ENCODE measurements around the gene PSAP. TPM values are rescaled to one million over a fixed set of nuclear protein-coding genes. Genes with fewer than 3 reads are reported as not detected.
A peak's percentile ranks its signal among the peaks of the same experiment; 100 is the strongest.
"Not testable (repeated sequence)": the region's sequence is repeated elsewhere in the genome, so short reads cannot be mapped to it uniquely, and the experiment has no call there.

The PSAP gene
- 482 TPM for total RNA-seq

DNA sequence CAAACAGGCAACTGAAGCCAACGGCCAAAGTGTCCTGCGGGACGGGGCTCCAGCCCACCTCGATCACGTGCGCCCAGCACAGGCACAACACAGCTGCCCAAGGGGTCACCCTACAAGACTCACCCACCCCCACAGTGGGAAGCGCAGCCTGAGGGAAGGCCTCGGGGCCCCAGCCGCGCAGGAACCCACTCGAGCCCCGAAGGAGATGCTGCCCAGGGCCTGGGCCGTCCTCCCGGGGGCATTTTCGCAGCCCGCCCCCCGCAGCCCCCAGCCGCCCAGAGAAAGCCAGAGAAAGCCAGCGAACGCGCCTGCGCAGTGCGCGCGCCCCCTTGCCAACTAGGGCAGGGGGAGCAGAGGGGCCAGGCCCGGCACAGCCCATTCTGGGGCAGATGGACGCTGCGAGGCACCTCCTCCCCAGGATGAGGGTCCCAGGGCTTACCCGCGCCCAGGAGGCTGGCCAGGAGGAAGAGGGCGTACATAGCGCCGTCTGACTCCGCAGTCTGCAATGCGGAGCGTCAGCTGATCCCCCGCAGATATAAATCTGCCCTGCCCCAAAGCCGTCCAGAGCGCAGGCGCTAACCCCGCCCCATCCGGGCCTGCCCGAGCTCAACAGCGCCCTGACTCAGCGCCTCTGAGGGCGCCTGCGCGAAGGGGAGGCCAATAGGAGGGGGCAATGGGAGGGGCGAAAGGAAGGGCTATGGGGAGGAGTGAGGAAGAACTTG is at the start of gene PSAP:
TSS of gene PSAP (minus strand) at position 509 of the 722 bp plus-strand sequence. CDS start at position 479, 30 bp downstream.
- FAIRE-seq = peak; percentile 79

DNA sequence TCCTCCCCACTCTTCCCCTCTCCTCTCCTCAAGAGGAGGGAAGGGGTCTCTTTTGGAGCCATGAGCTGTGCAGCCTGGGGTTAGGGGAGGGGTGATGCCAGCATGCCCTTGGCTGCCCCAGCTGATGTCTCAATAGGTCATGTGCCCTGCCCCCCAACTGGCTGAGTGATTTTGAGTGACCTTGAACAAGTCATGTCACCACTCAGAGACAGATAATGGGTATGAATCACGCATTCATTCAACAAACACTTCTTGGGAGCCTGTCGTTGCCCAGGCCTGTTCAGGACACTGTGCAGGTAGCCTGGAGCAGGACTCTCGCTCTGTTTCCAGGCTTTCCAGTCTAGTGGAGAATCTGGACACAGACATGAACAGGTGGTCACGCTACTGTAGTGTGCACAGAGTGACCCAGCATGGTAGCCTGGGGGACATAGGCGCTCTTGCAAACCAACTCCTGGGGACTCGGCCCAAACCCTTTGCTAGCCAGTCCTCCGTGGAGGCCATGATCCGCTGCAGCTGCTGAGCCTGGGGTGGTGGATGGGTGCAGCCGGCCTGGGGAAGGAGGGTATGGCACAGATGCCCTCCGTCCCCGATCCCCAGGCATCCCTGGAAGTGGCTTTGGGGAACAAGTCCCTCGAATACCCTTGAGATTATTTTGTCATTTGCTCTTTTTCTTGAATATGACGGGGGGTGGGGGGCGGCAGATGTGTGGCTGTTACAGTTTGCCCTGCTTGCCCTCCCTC is 49.6 kb upstream of the PSAP start:
- FAIRE-seq (no peak), DNase-seq (ENCODE audit: low spot score in 2 of 2) (no peak)

More for the DNA sequence above, at the start of gene PSAP:
- DNase-seq (ENCODE audit: low spot score in 2 of 2) = peak; percentile 88 to 98

DNA sequence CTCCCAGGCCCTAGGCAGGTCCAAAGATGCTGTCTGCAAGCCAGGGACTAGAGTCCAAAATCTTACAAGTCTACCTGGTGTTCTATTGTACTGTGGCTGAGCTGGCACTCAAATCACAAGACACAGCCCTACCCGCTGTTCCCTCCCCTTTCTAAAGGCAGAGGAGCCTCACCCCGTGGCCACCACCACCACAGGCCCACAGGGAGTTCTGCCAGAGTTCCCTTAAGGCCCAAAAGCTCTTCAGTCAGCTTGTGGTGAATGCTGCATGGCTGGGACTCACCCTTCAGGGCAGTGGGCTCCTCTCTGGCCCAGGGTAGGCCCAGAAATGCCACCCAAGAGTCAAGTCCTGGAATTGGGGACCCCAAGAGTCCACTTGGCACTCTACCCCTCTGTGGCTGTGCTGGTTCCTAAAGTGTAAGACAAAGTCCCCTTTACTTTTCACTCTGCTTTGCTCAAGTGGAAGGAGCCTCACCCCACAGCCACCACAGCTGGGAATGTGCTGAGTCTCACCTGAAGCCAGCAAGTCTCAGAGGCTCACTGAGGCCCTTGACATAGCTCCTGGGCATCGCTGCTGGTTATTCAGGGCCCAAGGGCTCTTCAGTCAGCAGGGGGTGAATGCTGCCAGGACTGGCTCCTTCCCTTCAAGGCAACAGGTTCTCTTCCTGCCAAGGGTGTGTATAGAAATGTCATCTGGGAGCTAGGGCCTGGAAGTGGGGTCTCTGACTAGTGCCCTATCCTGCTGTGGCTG is 48.8 kb upstream of the PSAP start:
- DNase-seq (ENCODE audit: low spot score in 2 of 2) (no peak), FAIRE-seq (no peak)

DNA sequence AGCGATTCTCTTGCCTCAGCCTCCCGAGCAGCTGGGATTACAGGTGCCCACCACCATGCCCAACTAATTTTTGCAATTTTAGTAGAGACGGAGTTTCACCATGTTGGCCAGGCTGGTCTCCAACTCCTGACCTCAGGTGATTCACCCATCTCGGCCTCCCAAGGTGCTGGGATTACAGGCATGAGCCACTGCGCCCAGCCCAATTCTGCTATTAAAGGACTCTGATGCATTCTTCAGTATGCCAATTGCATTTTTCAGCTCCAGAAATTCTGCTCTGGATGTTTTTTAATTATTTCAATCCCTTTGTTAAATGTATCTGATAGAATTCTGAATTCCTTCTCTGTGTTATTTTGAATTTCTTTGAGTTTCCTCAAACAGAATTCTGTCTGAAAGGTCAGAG is 47.3 kb upstream of the PSAP start:
- not testable (repeated sequence) for DNase-seq (ENCODE audit: low spot score in 2 of 2); FAIRE-seq

DNA sequence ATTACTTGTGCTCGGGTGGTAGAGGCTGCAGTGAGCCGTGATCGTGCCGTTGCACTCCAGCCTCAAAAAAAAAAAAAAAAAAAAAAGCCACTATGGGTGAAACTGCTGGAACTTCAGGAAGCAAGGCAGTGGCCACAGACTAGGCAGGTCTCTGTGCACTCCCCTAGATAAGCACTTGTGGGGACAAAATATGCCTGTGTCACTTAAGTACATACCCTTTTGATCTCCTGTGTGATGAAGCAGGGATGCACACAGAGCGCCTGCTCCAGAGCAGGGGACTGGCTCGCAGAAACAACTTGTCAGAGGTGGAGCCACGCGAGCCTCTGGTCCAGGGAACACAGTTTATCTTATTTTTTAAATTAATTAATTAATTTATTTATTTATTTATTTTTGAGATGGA is 42.9 kb upstream of the PSAP start:
- no peak for FAIRE-seq
- DNase-seq (ENCODE audit: low spot score in 2 of 2) = no peak

DNA sequence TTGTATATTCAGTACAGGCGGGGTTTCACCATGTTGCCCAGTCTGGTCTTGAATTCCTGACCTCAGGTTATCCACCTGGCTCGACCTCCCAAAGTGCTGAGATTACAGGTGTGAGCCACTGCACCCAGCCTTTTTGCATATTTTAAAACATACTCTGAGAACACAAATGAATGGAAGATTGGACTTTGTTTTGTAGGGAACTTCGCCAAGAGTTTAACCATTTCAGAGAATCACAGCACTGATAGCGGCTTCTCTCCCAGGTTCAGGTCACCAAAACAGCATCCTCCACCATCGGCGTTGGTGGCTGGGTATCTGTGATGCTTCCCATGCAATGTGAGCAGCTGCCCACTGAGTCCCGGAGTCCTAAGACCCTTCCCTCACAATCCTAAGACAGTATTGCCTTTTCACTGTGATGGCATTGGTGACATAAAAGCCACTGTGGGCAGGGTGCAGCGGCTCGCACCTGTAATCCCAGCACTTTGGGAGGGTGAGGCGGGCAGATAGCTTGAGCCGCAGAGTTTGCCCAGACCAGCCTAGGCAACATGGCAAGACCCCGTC is 42.3 kb upstream of the PSAP start:
- FAIRE-seq = no peak
- DNase-seq (ENCODE audit: low spot score in 2 of 2) = no peak

DNA sequence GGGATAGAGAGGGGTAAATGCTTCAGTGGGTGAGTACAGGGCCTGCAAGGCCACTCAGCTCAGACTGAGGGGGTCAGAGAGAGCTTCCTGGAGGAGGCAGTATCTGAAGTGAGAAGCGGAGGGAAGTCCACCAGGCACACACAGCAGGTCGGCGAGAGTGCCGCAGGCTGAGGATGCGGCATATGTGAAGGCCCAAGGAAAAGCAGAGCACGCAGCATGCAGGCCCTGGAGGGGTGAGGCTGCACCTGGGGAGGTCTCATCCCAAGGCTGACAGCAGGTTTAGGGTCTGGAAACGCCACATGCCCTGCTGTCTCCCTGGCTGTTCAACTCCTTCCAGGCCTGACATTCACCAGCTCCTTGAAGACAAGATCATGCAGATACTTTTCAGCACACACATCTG is 40.4 kb upstream of the PSAP start:
- FAIRE-seq (no peak), DNase-seq (ENCODE audit: low spot score in 2 of 2) (no peak)

DNA sequence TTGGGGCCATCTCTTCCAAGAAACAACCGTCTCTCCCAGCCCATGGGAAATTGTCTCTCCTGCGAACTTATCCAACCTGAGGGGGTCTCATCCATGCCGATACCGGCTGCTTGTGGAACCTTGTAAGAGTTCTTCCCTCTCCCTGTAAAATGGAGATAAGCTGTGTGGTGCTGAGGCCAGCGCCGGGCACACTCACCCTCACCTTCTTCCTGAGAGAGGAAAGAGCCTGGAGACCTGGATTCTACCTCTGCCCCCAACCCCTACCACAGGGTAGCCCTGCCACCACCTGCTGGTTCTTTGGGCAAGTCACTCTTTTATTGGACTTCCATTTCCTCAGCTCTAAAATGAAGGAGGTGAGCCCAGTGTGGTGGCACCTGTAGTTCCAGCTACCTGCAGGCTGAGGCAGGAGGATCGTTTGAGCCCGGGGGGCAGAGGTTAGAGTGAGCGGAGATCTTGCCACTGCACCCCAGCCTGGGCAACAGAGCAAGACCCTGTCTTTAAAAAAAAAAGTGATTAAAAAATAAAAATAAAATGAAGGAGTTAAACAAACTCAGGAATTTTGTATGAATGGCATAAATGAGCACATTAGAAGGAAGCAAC is 38.4 kb upstream of the PSAP start:
- FAIRE-seq = no peak

DNA sequence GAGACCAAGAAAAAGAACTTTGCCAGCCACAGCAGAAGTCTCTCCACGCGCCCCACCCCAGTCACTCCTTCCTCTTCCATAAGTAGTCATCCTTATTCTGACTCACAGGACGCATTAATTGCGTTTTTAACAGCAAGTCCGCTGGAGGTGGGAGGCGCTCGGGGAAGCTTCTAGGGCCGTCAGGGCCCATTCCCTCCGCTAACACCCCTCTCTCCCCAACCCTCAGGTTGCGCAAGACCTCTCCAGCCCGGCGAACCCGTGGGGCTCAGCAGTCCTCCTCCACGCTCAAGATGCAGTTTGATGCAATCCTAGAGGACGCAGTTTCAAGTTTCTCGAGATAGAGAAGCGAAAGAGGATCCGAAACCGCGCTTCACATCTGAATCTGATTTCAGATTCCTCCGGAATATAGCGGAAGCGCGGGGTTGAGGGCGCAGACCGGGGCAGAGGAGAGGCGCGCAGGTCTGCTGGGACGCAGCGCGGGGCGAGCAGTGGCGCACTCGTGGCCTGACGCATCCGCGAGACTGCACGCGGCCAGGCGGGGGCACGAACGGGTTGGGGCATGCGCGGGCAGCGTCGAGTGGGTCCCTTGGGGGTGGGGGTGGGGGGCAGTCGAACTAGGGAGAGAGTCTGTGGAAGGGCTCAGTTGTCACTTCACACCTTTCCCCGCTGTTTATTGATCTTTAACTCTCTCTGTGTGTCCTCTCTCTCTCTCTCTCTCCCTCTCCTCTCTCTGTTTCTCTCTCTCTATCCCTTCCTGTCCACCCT is 37.8 kb upstream of the PSAP start:
- FAIRE-seq (no peak), DNase-seq (ENCODE audit: low spot score in 2 of 2) (peak; percentile 58 to 68)

More for the DNA sequence above, 38.4 kb upstream of the PSAP start:
- no peak for DNase-seq (ENCODE audit: low spot score in 2 of 2)

DNA sequence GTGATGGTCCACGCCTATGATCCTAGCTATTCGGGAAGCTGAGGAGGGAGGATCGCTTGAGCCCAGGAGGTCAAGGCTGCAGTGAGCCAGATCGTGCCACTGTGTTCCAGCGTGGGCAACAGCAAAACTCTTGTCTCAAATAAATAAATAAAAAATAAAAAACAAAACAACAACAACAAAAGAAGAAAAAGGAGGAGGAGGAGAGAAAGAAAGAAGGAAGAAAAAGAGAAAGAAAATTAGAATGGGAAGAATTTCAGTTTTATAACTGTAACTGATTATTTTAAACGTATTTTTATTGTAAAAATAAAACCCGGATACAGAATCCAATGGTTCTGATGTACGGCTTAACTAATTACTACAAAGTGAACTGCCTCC is 37.2 kb upstream of the PSAP start:
- DNase-seq (ENCODE audit: low spot score in 2 of 2) (no peak), FAIRE-seq (no peak)

DNA sequence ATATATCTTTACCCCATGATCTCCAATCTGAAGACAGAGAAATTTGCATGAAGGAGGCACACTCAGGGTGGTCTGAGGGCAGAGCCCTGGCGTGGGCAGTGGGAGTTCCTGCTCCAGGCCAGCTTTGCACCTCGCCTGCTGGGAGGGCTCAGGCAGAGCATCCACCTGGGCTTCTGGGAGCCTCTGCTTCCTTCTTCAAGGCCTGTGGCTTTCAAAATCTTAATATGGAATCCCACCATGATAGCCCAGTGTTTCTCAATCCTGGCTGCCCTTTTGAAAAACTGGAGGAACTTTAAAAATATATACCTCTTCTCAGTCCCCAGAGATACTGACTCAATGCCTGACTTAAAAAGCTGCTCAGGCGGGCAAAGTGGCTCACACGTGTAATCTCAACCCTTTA is 36.7 kb upstream of the PSAP start:
- DNase-seq (ENCODE audit: low spot score in 2 of 2) (no peak), FAIRE-seq (no peak)

DNA sequence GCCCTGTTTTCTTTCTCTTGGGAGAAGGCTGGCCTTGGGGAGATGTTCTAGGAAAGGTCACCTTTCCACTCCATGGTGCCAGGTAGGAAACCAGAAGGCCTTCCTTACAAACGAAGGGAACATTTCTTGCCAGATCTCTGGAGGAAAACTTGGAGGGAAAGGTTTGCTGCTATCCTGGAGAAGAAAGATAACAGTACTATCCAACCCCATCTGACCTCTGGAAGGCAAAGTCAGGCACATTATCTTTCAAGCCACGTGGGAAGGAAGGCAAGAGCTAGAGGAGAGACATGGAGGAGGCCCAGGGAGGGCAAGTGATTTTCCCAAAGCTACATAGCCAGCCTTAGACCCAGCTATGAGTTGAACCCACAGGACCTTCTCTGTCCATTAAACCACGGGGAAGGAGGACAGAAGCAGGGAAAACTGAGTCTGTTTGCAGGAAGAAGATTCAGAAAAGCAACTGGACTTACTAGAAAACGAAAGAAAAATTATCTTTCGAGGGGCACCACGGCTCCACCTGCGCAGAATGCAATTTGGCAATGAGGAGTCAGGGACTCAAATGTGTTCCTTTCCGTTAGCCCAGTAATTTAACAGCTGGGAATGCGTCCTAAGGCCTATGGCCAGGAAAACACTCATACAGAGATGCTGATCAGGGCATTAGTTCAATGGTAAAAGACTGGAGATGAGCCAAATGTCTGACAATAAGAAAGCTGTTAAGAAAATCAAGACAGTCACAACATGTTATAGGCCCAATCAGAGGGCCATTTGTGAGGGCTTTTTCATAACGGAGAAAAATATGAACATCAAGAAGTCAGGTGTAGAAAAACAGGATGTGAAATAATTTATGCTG is 32.0 kb upstream of the PSAP start:
- DNase-seq (ENCODE audit: low spot score in 2 of 2) (no peak), FAIRE-seq (no peak)

DNA sequence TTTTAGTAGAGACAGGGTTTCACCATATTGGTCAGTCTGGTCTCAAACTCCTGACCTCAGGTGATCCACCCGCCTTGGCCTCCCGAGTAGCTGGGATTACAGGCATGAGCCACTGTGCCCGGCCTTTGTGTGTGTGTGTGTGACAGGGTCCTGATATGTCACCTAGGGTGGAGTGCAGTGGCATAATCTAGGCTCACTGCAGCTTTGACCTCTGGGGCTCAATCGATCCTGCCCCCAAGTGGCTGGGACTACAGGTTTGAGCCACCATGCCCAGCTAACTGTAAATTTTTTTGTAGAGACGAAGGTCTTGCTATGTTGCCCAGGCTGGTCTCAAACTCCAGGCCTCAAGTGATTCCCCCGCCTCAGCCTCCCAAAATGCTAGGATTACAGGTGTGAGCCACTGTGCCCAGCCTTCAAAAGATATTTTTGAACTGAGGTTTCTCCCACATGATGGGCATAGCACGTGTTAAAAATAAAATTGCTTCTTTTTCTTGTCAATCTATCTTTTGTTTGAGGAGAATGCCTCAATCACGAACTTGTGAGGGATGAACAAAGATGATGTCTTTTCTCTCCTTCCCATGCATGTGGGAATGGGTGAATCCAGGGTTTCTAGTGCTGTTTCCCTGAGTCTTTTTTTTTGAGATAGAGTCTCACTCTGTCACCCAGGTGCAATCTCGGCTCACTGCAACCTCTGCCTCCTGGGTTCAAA is 30.8 kb upstream of the PSAP start:
- FAIRE-seq (no peak), DNase-seq (ENCODE audit: low spot score in 2 of 2) (no peak)

DNA sequence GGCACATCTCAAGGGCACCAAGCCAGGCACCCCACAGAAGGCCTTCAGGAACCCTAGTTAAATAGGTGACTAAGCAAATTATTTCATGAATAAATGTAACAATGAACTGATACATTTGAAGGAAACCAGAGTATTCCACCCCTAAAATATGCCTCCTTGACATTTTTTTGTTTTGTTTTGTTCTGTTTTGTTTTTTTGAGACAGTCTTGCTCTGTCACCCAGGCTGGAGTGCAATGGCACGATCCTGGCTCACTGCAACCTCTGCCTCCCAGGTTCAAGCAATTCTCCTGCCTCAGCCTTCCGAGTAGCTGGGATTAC is 30.2 kb upstream of the PSAP start:
- FAIRE-seq; DNase-seq (ENCODE audit: low spot score in 2 of 2): not testable (repeated sequence)

DNA sequence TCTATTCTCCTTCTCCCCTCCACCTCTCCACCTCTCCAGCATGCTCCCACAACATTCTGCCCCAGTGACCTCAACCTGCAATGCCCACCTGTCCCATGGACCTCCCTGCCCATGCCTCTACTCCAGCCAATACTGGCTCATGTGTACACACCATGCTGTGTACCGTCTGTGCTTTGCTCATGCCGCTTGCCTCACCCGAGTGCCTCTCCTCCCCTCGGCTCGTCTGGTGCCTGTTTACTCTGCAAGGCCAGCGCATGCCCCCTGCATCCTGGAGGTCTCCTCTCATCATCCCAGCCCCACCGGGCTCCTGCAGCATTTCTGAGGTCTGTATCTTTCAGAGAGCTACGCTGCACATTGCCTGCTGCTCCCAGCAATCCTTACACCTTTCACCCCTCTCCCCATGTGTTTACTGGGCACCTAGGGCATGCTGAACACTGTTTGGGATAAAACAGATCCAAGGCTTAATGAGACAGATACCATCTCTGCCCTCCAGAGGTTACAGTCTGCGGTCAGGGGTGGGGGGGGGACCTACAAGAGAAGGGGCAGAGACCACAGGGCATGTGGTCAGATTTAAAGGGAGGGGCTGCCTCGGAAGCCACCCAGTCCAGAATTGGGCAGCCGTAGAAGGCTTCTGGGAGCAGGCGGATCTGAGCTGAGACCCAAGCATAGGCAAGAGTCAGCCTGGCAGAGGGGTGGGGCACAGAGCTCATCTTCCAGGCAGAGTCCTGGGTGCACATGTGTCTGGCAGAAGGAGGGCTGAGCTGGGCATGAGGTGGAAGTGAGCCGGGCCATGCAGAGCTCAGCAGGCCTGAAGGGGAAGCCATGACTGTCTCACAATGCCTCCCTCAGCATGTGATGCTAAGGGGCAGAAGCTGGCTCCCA is 29.6 kb upstream of the PSAP start:
- DNase-seq (ENCODE audit: low spot score in 2 of 2) (no peak), FAIRE-seq (no peak)

DNA sequence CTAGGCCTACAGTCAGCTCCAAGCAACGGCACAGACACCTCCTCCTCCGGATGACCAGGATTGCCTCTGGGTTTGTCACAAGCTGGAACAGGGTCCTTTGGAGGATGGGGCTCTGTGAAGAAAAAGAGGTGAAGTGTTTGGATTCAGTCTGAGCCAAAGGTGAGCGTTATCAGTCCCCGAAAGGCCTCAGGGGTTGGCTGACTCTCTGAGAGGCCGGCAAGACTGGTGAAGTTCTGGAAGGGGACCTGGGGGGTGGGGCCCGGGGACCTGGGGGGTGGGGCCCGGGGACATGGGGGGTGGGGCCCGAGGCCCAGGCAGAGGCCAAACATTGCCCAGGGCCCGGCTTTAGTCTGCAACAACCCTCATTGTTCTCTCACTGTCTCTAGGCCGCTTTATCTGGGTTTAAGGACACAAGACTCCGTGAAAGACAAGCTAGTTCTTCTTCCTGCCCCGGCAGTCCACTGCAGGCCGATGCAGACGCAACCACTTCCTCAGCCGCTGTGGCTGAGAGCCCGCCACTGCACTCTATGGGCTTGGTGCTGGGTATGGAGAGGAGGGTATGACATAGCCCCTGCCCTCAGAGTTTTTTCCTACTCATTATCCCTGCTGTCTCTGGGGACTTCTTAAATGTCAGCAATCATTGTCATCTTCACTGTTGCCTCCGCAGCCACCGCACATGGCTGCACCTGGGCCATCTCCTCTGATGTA is 27.4 kb upstream of the PSAP start:
- DNase-seq (ENCODE audit: low spot score in 2 of 2) (no peak), FAIRE-seq (no peak)

DNA sequence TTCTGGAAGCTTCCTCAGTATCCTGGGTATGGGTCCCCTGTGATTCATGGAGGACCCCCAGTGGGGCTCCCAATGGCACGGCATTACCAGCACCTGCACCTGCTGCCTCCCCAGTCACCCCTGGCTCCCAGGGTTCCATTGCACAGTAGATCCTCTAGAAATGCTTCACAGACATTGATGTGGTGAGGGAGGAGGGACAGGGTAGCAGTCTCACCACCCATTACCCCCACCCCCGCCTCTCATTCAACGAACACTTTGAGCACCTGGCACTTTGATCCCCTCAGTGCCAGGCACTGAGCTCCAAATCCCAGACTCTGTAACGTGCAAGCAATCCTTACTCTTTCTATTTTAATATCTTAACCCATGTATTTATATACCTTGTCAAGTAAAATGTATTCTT is 26.8 kb upstream of the PSAP start:
- FAIRE-seq (no peak), DNase-seq (ENCODE audit: low spot score in 2 of 2) (no peak)

All from frontal cortex (tissue), 4 donors.